Heart left ventricle (tissue), 16 donors: Measurements from ENCODE around the gene ITPR2. TPM values are rescaled to one million over a fixed set of nuclear protein-coding genes. Genes with fewer than 3 reads are reported as not detected.

Experiments used
- ATAC-seq, 4 donors: fragments of 200-7000 bp; cut with Tn5 transposase; one replicate each; pipeline ENCODE4 v1.9.1; 2020 to 2022; ENCODE audit warnings: moderate library complexity in 4 of 4, mild to moderate bottlenecking in 3 of 4, moderate number of reproducible peaks in 1 of 4
- DNase-seq, 5 donors: peaks; one replicate each; pipeline ENCODE4 v3.0.0-alpha.2; 2020
- H3K27ac ChIP-seq, 12 donors: fragments of 200-600 bp; sonication (generic) in 4 of 12; one replicate each; pipeline versions ENCODE4 v1.5.0 to v1.8.0; 2016 to 2022; ENCODE audit warnings: mild to moderate bottlenecking in 2 of 12
- H3K27me3 ChIP-seq, 9 donors: fragments of 200-600 bp; sonication (generic) in 2 of 9; one replicate each; pipeline versions ENCODE4 v1.5.1 to v1.8.0; 2016 to 2022; ENCODE audit warnings: mild to moderate bottlenecking in 3 of 9
- H3K36me3 ChIP-seq, 9 donors: fragments of 200-600 bp; sonication (generic) in 2 of 9; one replicate each; pipeline versions ENCODE4 v1.5.0 to v1.8.0; 2018 to 2022; ENCODE audit warnings: mild to moderate bottlenecking in 2 of 9
- H3K4me1 ChIP-seq, 12 donors: fragments of 200-600 bp; sonication (generic) in 4 of 12; one replicate each; pipeline versions ENCODE4 v1.5.0 to v1.8.0; 2016 to 2022; ENCODE audit warnings: mild to moderate bottlenecking in 3 of 12
- H3K4me3 ChIP-seq, 12 donors: fragments of 200-600 bp; sonication (generic) in 4 of 12; one replicate each; pipeline versions ENCODE4 v1.5.0 to v1.8.0; 2017 to 2022; ENCODE audit warnings: mild to moderate bottlenecking in 9 of 12, moderate library complexity in 4 of 12
- H3K9me3 ChIP-seq, 12 donors: fragments of 200-600 bp; sonication (generic) in 4 of 12; one replicate each; pipeline versions ENCODE4 v1.5.0 to v1.8.0; 2016 to 2022; ENCODE audit warnings: mild to moderate bottlenecking in 1 of 12
- POLR2A ChIP-seq, 2 donors: fragments of 450-650 bp; IDR thresholded peaks; one replicate each; pipeline ENCODE4 v1.6.1; 2017; ENCODE audit warnings: antibody characterized with exemption in 2 of 2, mild to moderate bottlenecking in 2 of 2, moderate library complexity in 2 of 2
- WGBS, 4 donors: extraction: QIAGEN DNeasy Blood & Tissue Kit in 2 of 4; methylation state at CpG; one replicate each; pipeline versions ENCODE4 v1.1.5 to v1.1.7; 2013 to 2018; 5-methylcytosine and 5-hydroxymethylcytosine counted together
- intact Hi-C, 10 donors: fragments of 100-400 bp; cut with DNase I; formaldehyde crosslinking; loops; one replicate each; pipeline versions ENCODE4 v1.11.1 to v1.14.2; 2022
- polyA plus RNA-seq, 2 donors: library from polyadenylated mRNA; stranded (reverse); fragments of 200-250 nt; gene quantifications; one replicate each; pipeline ENCODE4 v1.2.3, GENCODE V29; 2013
- total RNA-seq, 9 donors: library from RNA; depleted of rRNA in 2 of 9; stranded (reverse); fragments of >200 nt in 2 of 9; fragmentation: NEBNext Ultra II Directional in 3 of 9; extraction: Animal tissue kit (Norgen Biotek cat#: 25700) in 3 of 9; gene quantifications; one replicate each; pipeline versions ENCODE4 v1.1.0 to v1.2.4, GENCODE V29; 2016 to 2023
- TF ChIP-seq, protein P1 (sequence below), 12 donors: fragments of 200-600 bp; sonication (generic) in 4 of 12; IDR thresholded peaks; one replicate each; pipeline versions ENCODE4 v1.5.0 to v1.8.0; 2018 to 2022; ENCODE audit warnings: antibody characterized with exemption in 12 of 12, mild to moderate bottlenecking in 5 of 12
- donor health status: ischemic (EF 13 %, LVEDD 7.1; RV severe dilation, severe dysfunction).
- donor health status: healthy with polysubstance abuse.
- donor health status: DM: no; HTN: yes; CAD: no.
- donor health status: DM: no; HTN: no; CAD: no.
- donor health status: ischemic (EF 25% LVEDD 6.9; RV normal size, moderate dysfunction).
- donor health status: ischemic (EF 25% LVEDD 5.7; RV mildly dilated, moderate dysfunction).
- donor health status: healthy.
- donor health status: DM: yes; HTN: yes; CAD: no.
- donor health status: ischemic (EF 35%, LVEDD 5.7; RV mildly dilated, moderate dysfunction).
- donor health status: nonischemic (EF 11% LVEDD 7.7; RV severe dilation, severe dysfunction).
- donor health status: DM: yes; HTN: yes; CAD: no.
- donor health status: PGD.
- donor health status: ischemic (EF 29% LVEDD 5.4; RV normal size, mild dysfunction).
- donor health status: nonischemic (EF 23%, LVEDD 6.1; RV moderate dilation, normal function).

The ITPR2 gene
- total and polyA plus RNA-seq, 11 donors, result 3.4 to 45.6 (median 11.8) TPM

- Histone ChIP-seq H3K36me3 (peaks cover 0 to 31% (median 18%) of the 10 kb centered on the region in 9 donors), H3K9me3 (peaks cover 0 to 5% (median 0%) of the 10 kb centered on the region in 12 donors), H3K4me3 (no peak overlapping the region), H3K27ac (no peak overlapping the region), H3K27me3 (no peaks in the 10 kb centered on the region), H3K4me1 (peaks cover 0 to 1% (median 0%) of the 10 kb centered on the region in 12 donors)
- DNase-seq (no peak), ATAC-seq (no peak)
- intact Hi-C loops, result no loop called here
- WGBS, 4 donors, result 91 to 100% (median 95%) methylated on average over 1 of the region's 1 CpG
- no peak for TF ChIP-seq POLR2A (IDR thresholded peaks at IDR 0.05)
- TF ChIP-seq, protein P1, sequence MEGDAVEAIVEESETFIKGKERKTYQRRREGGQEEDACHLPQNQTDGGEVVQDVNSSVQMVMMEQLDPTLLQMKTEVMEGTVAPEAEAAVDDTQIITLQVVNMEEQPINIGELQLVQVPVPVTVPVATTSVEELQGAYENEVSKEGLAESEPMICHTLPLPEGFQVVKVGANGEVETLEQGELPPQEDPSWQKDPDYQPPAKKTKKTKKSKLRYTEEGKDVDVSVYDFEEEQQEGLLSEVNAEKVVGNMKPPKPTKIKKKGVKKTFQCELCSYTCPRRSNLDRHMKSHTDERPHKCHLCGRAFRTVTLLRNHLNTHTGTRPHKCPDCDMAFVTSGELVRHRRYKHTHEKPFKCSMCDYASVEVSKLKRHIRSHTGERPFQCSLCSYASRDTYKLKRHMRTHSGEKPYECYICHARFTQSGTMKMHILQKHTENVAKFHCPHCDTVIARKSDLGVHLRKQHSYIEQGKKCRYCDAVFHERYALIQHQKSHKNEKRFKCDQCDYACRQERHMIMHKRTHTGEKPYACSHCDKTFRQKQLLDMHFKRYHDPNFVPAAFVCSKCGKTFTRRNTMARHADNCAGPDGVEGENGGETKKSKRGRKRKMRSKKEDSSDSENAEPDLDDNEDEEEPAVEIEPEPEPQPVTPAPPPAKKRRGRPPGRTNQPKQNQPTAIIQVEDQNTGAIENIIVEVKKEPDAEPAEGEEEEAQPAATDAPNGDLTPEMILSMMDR (IDR thresholded peaks at IDR 0.05), result no peak
Measured at GRCh38 chr12:26384536-26384935, 448.5 kb downstream of the ITPR2 start.

DNA sequence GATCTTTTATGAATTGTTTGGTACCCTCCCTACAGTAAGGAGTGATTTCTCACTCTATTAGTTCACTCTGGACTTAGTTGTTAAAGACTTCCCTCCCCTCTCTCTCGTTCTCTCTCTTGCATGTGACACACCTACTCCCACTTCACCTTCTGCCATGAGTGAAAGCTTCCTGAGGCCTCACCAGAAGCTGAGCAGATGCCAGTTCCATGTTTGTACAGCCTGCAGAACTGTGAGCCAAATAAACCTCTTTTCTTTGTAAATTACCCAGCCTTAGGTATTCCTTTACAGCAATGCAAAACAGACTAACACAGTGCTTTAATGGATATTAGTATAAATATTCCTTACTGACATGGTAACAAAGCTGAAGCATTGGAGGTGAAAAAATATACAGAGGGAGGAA, 450.0 kb downstream of the ITPR2 start:
- no peak overlapping the region for H3K4me3 ChIP-seq
- WGBS, 4 donors, result 93 to 100% (median 96%) methylated on average over 1 of the region's 1 CpG
- TF ChIP-seq POLR2A (IDR thresholded peaks at IDR 0.05), result no peak
- TF ChIP-seq, protein P1 (IDR thresholded peaks at IDR 0.05), result no peak
- H3K27ac ChIP-seq, result no peak overlapping the region
- intact Hi-C loops, result no loop called here
- H3K36me3 ChIP-seq, result peaks cover 0 to 31% (median 18%) of the 10 kb centered on the region in 9 donors
- no peak for ATAC-seq
- DNase-seq, result no peak
- peaks cover 0 to 5% (median 0%) of the 10 kb centered on the region in 12 donors for H3K9me3 ChIP-seq
- H3K4me1 ChIP-seq, result peaks cover 0 to 16% (median 9%) of the 10 kb centered on the region in 12 donors
- no peaks in the 10 kb centered on the region for H3K27me3 ChIP-seq

- 55 to 73% (median 69%) methylated on average over 1 of the region's 1 CpG for WGBS, 4 donors
- TF ChIP-seq, protein P1 (IDR thresholded peaks at IDR 0.05), result no peak
- no peak for TF ChIP-seq POLR2A (IDR thresholded peaks at IDR 0.05)
- no peak overlapping the region for H3K4me3 ChIP-seq
- H3K4me1 ChIP-seq, result peaks cover 0 to 20% (median 11%) of the 10 kb centered on the region in 12 donors
- no peaks in the 10 kb centered on the region for H3K27me3 ChIP-seq
- ATAC-seq (no peak), DNase-seq (no peak)
- intact Hi-C loops, result no loop called here
- H3K9me3 ChIP-seq, result peaks cover 0 to 5% (median 0%) of the 10 kb centered on the region in 12 donors
- H3K36me3 ChIP-seq, result peaks cover 0 to 18% (median 4%) of the 10 kb centered on the region in 9 donors
- H3K27ac ChIP-seq, result no peak overlapping the region
Measured at GRCh38 chr12:26380897-26381296, 452.1 kb downstream of the ITPR2 start.

- WGBS, 4 donors, result 90 to 95% (median 95%) methylated on average over 2 of the region's 2 CpGs
- H3K27ac ChIP-seq, result no peak overlapping the region
Measured at GRCh38 chr12:26379777-26380467, 453.1 kb downstream of the ITPR2 start.

More at GRCh38 chr12:26379777-26380467, 453.1 kb downstream of the ITPR2 start:
- H3K9me3 ChIP-seq, result peaks cover 0 to 5% (median 0%) of the 10 kb centered on the region in 12 donors
- no peaks in the 10 kb centered on the region for H3K27me3 ChIP-seq
- ATAC-seq (no peak), DNase-seq (no peak)
- intact Hi-C loops, result no loop called here
- H3K36me3 ChIP-seq, result peaks cover 0 to 10% (median 0%) of the 10 kb centered on the region in 9 donors
- H3K4me3 ChIP-seq, result no peak overlapping the region
- peaks cover 0 to 20% (median 11%) of the 10 kb centered on the region in 12 donors for H3K4me1 ChIP-seq
- TF ChIP-seq POLR2A (IDR thresholded peaks at IDR 0.05), result no peak
- TF ChIP-seq, protein P1 (IDR thresholded peaks at IDR 0.05), result no peak
